Measurements from ENCODE around the gene VPS13D.

Gene VPS13D

DNA sequence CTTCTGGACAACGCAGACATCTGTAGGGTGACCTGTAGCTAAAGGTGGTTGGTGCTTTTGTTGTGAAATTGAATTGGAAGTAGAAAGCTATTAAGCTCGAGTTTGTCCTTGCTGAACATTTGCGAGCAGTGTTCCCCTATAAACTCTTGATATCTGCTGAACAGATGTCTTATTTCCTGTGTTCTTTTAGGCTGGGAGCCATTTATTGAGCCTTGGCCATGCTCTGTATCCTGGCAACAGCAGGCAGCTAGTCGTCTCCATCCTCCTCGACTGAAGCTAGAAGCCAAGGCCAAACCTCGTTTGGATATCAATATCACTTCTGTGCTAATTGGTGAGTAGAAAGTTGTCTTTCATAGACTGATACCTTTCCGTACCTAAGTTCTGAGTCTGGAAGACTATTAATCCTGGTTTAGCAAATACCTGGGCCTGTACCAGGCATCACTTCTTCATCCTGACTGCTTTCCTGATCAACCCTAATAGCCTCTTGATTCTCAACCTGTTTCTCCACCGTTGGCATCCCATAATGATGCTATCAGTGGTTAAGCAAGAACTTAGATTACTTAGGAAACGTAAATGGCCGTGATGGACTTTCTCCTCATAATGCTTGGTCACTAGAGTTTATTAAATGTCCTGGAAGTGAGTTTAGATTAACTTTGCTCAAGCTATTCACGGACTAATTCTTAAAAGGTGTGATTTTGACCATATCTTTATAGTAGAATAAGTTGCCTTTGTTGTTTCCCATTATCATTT, 103.4 kb downstream of the VPS13D start:
- no peak overlapping the region for H3K4me3 ChIP-seq (ENCODE audit: low read length)
- no peak for DNase-seq (ENCODE audit: low read depth)
- TF ChIP-seq, protein P1, sequence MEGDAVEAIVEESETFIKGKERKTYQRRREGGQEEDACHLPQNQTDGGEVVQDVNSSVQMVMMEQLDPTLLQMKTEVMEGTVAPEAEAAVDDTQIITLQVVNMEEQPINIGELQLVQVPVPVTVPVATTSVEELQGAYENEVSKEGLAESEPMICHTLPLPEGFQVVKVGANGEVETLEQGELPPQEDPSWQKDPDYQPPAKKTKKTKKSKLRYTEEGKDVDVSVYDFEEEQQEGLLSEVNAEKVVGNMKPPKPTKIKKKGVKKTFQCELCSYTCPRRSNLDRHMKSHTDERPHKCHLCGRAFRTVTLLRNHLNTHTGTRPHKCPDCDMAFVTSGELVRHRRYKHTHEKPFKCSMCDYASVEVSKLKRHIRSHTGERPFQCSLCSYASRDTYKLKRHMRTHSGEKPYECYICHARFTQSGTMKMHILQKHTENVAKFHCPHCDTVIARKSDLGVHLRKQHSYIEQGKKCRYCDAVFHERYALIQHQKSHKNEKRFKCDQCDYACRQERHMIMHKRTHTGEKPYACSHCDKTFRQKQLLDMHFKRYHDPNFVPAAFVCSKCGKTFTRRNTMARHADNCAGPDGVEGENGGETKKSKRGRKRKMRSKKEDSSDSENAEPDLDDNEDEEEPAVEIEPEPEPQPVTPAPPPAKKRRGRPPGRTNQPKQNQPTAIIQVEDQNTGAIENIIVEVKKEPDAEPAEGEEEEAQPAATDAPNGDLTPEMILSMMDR (IDR thresholded peaks at IDR 0.05; ENCODE audit: insufficient read depth, low read depth, low read length, missing control alignments) = no peak

DNA sequence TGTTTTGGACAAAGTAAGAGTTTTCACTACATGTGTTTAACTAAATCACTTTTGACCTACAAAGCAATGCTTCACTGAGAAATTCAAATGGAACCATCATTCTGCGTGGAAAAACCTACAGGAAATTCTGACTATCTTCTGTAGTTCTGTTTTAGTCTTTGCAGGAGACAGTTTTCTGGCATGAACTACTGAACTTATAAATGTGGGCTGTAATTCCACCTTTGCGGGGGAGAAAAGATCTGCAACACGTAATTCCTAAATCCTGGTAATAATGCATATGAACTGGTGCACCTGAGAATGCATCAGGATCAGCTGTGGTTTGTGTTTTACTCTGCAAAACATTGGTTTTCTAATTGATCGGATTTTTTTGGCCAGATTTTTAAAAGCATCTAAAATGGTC, 106.0 kb downstream of the VPS13D start:
- H3K4me3 ChIP-seq (ENCODE audit: low read length) = no peak overlapping the region
- no peak for DNase-seq (ENCODE audit: low read depth)
- TF ChIP-seq, protein P1 (IDR thresholded peaks at IDR 0.05; ENCODE audit: insufficient read depth, low read depth, low read length, missing control alignments) = no peak

GRCh38 chr1:12336413-12336812, 106.6 kb downstream of the VPS13D start:
- no peak overlapping the region for H3K4me3 ChIP-seq (ENCODE audit: low read length)
- TF ChIP-seq, protein P1 (IDR thresholded peaks at IDR 0.05; ENCODE audit: insufficient read depth, low read depth, low read length, missing control alignments) = no peak
- DNase-seq (ENCODE audit: low read depth) = no peak

DNA sequence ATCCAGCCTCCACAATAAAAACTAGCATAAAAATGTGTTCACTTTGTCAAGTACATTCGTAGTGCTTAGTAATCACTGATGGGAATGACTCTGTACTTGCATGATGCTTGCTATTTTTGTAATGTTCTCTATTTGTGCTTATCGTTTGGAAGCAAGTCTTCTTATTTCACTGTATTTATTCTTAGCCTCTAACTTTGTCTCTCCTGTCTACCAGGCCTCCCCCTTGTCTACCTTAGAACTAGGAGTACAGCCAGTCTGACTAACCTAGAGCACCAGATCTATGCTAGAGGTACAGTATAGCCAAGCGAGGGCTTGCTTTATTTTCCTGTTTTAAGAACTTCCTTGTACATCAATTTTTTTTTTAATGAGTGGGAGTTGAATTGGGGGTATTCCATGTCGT, 108.2 kb downstream of the VPS13D start:
- DNase-seq (ENCODE audit: low read depth) = no peak
- TF ChIP-seq, protein P1 (IDR thresholded peaks at IDR 0.05; ENCODE audit: insufficient read depth, low read depth, low read length, missing control alignments) = no peak
- no peak overlapping the region for H3K4me3 ChIP-seq (ENCODE audit: low read length)

GRCh38 chr1:12338823-12339222, 109.0 kb downstream of the VPS13D start:
- no peak for DNase-seq (ENCODE audit: low read depth)
- H3K4me3 ChIP-seq (ENCODE audit: low read length) = no peak overlapping the region
- TF ChIP-seq, protein P1 (IDR thresholded peaks at IDR 0.05; ENCODE audit: insufficient read depth, low read depth, low read length, missing control alignments) = no peak

DNA sequence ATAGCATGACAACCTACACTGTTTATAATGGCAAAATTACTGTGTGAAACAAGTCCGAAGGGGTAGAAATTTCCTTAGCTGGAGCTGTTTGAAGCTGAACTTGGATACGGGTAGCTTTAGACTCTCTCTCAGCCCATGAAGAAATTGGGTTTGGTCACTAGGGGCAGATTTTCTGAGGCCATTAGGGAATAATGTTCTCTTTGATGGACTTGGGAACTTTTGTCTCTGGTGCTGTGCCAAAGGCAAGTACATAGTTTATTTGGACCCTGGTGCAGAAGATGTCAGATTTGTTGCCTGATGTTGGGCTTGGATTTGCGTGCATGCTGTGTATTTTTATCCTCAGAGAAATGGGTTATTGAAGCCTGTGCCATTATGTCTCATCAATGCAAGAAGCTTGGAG, 109.6 kb downstream of the VPS13D start:
- TF ChIP-seq, protein P1 (IDR thresholded peaks at IDR 0.05; ENCODE audit: insufficient read depth, low read depth, low read length, missing control alignments) = peak; percentile 14
- no peak for DNase-seq (ENCODE audit: low read depth)
- H3K4me3 ChIP-seq (ENCODE audit: low read length) = no peak overlapping the region
